ENCODE measurements around the gene CALR3.
"Not testable (repeated sequence)": the region's sequence is repeated elsewhere in the genome, so short reads cannot be mapped to it uniquely, and the experiment has no call there.

The CALR3 gene

DNA sequence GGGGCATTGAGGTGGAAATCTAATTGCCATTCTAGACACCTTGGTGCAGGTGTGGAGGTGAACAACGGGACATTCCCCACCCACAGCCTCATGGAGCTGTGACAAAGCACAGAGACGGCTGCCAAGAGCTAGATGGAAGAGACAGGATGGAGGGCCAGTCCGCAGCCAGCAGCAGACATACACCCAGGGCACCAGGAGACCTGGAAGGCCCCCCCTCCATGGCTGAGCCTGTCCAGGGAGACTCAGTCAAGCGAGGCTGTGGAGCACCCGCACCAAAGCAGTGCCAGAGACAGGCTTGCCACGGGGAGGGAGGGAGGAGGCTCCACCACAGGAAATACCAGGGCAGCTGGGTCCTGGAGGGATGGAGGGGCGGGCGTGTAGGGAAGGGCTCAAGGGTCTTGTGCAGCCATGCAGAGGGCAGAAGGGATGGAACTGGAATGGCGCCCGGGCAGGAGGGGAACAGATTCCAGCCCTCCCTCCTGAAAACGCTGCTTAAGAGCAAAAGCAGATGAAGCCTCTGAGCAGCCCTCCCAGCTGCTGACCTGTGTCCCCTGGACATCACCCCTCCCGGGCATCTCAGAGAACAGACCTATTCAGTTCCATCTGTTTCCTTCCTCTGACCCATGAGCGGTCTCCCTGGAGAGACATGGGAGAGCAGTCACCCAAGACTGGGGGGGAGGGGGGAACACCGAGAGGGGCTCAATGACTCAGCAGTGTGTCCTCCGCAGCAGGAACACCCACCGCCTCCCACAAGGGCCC is 38.6 kb downstream of the CALR3 start:
- no peak for DNase-seq

DNA sequence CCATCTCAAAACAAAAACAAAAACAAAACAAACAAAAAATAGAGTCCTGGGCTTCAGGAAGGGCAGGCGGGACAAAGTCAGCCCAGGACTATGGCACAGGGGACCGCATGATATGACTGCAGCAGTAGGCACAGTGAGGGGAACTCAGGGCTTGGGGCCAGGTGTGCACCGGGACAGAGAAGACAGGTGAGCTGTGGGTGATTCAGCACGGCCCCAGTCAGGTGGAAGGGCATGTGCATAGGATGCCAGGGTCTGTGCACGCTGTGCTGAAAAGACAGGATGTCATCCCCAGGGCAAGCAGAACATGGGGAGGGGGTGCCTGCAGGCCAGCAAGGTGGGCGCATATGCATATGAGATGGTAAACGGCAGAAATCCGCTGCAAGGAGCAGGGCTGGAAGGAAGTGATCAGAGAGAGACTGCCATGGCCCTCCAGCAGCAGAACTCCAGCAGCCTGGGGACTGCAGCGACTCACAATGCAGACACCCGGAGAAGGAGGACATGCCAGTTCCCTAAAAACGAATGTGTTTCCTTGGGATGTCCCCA is 39.2 kb downstream of the CALR3 start:
- DNase-seq = no peak

DNA sequence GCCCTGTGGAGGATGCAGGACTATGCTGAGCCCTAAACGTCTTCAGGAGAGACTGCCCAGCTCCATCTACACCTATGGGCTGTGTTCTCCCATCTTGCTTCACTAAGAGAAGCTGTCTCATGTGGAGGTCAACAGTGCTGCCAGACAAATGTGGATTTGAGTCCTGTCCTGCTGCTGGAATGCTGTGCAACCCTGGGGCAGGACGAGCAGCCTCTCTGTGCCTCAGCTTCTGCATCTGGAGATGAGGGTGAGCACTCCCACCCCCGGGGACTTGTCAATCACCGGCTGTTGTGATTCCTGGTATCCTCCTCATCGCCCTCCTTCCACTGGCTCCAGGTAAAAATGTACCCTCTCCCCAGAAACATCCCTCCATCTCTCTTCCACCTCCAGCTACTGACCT is 40.5 kb downstream of the CALR3 start:
- DNase-seq = no peak

DNA sequence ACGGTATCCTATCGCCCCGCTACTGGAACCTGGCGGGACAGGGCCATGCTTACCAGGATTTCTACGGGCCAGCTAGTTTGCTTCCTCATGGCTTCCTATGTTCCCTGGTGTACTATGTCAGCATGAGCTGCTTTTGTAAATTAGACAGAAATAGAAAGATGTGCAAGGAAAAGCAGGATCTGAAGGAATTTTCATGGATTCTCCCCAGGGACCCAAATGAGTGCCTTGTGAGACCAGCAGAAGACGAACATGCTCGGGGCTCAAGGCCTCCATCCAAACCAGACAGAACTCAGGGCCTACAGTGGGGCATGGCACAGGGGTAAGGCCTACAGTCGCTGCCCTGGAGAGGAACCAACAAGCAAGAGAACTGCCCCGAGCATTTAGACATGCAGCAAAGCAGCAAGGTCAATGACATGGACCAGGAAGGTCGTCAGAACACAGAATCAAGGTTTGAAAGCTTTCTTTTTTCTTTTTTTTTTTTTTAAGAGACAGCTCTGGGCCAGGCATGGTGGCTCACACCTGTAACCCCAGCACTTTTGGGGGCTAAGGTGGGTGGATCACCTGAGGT is 41.5 kb downstream of the CALR3 start:
- DNase-seq = no peak

DNA sequence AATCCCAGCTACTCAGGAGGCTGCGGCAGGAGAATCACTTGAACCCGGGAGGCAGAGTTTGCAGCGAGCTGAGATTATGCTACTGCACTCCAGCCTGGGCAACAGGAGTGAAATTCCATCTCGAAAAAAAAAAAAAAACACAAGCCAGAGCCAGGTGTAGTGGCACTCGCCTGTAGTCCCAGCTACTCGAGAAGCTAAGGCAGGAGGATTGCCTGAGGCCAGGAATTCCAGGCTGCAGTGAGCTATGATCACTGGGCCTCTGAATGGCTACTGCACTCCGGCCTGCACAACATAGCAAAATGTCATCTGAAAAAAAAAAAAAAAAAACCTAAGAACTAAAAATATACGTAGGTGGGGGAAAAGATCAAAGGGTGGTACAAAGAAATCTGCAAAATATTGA is 43.6 kb downstream of the CALR3 start:
- DNase-seq = no peak

DNA sequence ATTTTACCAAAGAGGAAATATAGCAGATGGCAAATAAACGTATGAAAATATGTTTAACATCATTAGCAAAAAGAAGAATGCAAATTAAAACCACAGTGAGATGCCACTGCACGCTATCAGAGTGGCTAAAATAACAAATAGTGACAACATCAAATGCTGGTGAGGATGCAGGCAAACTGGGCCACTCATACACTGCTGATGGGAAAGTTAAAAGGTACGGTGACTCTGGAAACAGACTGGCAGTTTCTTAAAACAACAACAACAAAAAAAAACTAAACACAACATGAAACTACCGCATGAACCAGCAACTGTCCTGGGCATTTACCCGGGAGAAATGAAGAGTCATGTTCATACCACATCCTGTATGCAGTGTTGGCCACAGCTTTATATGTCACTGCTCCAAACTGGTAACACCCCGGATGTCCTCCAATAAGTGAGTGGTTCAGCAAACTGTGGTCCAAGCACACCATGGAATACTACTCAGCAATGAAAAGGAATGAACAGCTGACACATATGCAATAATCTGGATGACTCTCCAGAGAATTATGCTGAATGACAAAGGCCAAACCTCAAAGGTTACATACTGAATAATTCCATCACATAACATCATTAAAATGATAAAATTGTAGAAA is 46.5 kb downstream of the CALR3 start:
- DNase-seq = no peak

DNA sequence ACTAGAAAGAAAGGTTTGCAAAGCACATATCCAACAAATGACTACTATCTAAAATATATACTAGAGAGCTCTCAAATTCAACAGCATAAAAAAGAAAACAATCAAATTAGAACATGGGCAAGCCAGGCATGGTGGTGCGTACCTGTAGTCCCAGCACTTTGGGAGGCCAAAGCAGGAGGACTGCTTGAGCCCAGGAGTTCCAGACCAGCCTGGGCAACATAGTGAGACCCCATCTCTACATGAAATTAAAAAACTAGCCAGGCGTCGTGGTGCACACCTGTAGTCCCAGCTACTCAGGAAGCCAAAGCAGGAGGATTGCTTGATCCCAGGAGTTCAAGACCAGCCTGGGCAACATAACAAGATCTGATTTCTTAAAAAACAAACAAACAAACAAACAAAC is 47.1 kb downstream of the CALR3 start:
- DNase-seq = not testable (repeated sequence)

DNA sequence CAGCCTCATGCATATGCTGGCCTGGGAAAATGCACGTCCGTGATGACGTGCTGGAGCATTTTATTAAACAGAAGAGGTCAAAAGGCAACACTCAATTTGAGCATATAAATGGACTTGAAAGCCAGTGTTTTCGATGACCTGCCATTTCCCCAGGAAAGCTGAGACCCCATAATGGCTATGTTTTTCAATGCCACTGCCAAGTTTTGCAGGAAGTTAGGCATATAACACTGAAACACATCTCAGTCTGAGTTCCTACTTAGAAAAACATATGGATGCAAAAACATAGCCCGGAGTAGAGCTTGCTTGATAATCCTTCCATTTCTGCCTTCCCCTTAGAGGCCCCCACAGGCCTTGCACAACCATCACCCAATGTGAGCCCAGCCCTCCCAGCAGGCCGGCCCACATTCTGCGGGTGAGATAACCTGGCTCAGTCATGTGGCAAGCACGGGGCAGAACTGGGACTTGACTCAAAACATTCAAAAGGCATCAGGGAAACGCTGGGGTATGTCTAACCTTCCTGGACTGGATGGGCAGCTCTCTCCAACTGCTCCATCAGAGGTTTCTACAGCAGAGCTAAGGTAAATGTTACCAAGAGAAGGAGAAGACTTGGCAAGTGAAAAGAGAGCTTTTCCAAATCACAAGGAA is 49.1 kb downstream of the CALR3 start:
- no peak for DNase-seq

DNA sequence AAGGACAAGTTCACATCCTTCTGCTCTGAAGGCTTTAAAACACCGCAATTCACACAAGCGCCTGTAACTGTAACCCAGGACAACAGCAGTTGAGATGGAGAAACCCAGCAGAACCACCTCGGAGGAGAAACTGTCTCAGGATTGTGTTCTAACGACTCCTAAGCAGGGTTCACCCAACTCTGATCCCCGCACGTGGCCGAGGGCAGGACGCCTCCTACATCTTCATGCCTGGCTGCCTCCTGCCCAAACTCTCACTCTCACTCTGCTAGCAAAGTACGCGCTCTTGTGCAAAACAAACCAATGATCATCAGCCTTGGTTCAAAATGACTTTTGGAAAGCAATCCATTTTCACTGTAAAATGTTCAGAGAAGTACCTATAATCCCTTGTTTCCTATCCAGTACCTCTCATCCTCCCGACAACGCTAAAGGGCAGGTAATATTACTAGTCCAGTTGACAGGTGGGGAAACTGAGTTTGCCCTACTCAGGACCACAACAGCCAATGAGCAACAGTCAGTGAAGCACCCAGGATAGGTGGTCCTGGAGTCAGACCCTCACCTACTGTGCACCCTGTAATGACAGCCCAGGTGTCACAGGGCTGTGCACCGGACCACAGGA is 49.8 kb downstream of the CALR3 start:
- no peak for DNase-seq

DNA sequence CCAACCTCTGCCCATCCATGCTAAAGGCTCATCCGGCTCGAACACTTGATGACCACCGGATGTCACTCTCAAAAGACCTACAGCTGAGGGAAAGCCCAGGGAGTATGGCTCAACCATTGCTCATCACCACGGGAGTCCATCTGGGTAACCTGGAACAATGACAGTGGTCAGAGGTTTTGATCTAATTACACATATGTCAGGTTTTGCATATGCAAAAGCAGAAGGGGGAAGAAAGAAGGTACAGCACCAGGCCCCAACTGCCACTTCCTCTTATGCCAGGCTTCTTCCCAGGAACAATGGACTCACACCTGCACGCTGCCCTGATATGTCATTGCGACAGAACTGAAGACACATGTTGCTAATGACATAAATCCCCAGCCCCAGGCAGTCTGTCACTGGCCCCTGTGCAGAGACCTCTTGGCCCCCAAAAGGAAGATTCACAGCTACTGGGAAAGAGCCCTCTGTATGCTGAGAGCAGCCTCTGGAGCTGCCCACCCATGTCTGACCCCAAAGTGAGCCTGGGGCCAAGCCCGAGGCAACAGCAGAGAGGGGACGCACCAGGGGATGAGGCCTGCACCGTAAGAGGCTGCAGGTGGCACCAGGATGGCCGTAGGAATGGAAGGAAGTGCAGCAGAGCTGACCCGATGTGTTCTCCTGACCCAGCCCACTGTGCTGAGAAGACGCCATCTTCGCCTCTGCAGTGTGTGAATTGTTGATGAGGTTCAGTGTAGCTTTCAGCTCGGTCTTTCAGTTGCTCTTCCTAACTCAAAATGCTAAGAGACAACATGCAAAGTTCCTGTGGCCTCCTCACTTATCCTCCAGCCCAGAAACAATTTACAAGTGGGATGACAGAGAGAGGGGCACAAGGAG is 50.5 kb downstream of the CALR3 start:
- no peak for DNase-seq

DNA sequence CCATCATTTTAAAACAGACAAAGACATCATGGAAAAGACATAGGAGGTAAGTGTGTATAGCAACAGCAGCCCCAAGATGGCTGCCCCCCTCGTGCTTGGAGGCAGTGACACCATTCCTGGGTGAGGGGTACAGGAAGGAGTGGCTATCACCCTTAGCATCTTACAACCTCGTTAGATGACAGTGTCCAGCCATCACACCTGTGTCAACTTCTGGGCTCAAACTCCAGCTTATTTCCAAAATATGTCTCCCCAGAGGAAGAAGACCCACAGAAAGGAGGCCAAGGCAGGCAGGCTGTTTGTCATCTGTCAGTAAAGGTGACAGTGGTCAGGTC is 51.7 kb downstream of the CALR3 start:
- DNase-seq = no peak

DNA sequence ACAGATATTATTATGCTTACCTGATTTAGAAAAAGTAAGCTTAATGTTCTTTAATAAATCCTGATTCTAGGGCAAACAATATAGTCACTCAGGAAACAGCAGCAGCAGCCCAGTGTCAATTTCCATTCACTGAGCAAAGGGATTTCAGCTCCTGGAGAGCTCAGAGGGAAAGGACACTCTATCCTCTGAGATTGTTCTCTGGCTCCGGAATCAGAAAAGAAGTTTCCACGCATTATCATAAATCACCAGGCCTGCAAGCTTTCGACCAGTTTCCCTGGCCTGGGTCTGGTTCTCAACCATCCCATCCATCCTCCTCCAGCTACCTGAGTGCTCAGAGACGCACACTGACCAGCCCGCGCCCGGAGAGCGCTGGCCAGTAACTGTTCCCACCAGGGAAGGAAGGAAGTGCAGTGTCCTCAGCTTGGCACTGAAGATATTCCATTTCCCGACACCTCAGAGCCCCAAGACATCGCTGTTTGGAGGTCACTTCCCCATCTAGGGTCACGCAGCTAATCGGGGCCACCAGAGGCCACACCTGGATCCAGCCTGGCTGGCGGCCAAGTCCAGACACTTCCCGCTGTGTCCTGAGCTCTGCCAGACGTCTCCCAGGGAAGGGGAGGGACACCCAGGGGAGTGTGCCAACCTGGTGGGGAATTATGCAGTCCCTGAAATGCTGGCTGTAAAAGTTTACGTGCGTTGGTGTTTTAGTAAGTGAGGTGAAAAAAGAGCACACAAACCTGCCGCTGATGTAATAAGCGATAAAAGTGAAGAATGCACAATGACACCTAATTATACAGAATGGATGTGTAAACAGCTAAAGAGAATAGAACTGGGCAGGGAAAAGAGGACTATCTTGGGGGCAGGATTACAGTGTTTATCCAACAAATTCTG is 53.3 kb downstream of the CALR3 start:
- no peak for DNase-seq

DNA sequence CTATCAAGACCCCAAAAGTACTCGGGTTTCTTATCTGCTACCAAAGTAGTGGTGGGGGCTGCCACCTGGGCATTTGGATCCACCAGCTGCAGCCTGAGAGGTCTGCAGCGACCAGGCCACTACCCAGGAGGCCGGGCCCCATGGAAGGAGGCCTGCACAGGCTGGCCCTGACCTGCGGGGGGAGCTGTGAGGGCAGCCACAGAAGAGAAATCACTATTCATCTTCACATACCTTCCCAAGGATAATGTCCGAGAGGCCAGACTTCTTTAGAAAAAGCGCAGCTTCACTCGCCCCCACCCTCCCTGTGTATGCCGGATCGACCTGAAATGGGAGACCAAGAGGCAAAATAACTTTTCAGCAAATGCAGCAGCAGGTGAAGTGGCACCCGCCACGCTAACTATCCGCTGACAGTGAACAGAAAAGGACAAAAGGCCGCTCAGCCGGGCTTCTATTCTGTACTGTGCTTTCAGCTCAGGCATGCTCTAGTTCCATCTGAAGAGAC is 54.3 kb downstream of the CALR3 start:
- DNase-seq = no peak

DNA sequence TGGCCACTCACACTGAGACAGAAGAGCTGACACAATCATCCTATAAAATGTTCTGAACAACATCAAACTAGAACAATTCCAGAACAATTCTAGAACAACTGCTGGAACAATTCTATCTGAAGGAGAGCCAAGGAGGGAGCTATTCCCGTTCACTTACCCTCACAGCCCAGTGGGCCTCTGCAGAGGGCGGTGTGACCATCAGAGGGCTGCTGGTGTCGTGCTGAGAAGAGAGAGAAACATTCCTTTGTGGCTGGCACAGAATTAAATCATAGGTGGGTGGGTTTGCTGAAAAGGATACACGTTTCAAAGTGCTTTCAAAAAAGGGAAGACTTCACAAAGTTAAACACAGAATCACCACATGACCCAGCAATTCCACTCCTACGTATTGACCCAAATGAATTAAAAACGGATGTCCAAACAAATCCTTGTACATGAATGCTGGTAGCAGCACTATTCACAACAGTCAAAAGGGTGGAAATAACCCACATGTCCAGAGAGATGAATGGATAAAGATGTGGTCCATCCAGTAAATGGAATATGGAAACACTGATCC is 59.1 kb downstream of the CALR3 start:
- DNase-seq = no peak

DNA sequence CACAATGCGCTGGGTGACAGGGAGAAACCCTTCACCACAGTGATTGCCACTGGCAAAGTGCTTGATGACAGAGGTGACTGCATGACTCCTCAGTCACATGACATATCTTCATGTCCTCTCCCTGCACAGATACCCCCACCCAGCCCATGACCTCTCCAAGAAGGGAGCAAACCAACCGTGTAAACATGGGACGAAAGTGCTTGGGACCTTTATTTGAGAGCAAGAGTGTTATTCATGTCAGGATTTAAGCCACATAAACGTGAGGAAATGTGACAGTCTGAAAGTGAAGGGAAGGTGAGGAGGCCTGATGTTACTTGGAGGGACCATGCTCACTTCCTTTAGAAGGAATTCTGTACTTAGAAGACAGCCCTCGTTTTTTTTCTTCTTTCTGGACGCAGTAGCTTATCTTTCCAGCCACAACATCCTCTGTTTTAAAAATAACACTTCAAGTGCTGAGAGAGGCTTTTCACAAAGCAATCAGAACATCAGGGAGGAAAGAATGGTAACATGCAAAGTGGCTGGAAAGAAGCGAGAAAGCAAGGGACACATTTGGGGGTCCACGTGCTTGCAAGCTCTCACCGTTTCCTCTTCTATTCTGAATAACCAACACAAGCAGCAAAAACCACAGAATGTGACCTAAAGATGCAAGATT is 59.8 kb downstream of the CALR3 start:
- DNase-seq = no peak

DNA sequence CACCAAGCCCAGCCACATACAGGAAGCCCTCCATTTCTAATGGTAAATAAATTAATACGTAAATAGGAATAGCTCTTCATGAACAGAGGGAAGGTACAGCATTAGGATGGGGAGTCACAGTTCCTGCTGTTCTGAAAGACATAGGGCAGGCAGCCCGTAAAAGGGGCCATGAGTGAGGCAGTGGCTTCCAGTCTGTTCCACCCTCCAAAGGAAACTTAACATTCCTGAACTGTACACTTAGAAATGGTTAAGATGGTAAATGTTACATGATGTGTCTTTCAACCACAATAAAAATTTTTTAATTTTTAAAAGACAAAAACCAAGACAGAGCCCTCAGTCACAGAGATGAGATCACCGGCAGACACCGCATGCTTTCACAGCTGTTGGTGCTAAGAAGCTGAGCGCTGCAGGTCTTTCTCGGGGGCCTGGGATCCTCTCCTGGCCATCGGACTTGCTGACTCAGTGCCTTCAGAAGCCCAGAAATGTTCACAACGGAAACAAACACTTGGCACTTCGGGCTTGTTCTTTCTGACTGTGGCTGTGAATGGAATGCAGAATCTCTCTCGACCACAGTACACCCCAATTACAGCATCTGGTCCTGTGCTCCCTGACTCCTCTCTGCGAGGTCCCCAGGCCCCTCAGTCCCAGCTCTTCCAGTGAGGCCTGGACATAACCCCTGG is 60.6 kb downstream of the CALR3 start:
- DNase-seq = no peak

DNA sequence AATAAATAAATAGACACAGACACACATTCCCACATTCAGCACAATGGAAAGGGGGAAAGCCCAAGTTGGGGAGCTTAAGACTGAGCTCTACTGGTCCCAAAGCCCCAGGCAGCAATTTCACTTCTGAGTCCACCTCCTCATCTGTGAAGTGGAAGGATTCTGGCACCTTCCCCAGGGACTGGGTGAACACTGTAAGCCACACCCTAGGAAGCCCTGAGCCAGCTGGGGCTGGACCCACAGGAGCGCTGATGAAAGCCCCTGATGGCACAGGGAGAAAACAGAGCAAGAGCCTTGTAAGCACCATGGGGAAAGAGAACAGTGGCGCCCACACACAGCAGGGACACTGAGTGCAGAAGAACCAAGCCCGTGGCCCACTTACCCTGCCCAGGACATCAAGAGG is 62.0 kb downstream of the CALR3 start:
- DNase-seq = no peak

DNA sequence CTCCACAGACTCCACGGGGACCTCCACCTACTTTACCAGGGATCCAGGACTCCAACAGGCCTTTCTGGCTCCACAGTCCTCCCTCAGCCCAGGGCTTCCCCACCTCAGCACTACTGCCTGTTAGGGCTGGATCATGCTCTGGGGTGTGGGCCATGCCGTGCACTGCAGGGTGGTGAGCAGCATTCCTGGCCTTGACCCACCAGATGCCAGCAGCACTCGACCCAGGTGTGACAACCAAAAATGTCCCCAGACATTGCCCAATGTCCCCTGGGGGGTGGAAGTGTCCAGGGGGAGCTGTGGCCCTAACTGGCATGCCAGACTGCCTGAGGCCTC is 66.2 kb downstream of the CALR3 start:
- no peak for DNase-seq

DNA sequence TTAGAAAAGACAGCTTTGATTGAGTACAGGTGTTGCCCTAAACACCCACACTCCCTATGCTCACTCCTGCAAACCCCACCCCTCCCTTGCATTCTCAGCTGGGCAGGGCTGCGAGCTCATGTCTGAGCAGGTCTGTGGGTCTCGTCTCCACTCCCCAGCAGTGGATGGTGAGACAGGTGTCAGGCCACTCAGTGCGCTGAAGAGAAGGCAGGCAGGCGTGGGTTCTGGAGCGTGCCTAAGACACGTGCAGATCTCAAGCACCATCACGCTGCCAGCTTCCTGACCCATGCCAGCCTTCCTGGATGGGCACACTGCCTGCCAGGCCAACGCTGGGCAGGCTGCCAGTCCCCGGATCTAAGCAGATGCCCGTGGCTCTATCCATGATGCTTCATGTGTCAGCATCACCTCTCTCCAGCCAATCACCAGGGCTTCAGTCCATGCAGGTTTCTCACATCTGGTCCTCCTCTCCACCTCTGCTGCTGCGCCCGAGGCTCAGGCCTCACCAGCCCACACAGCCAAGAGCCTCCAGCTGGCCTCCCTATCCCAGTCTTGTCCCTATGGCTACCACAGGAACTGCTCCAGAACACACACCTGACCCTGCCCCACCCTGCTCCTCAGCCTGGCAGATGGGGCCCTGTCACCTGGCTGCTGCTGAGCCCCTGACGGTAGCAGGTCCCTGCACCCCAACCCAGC is 66.8 kb downstream of the CALR3 start:
- no peak for DNase-seq
